NCI-H460 (cell line): Measurements from ENCODE around the gene PKP1. TPM values are rescaled to one million over a fixed set of nuclear protein-coding genes. Genes with fewer than 3 reads are reported as not detected.

Experiments used
- DNase-seq: peaks from one replicate; pipeline ENCODE4 v3.0.0-alpha.2; 2016; ENCODE audit warnings: low read depth; ENCODE audit errors: extremely low read depth
- total RNA-seq: library from RNA; depleted of rRNA; stranded (reverse); fragments of >200 nt; shearing (Covaris generic); gene quantifications from 2 replicates; pipeline ENCODE4 v1.2.3, GENCODE V29; 2014

PKP1 gene
- total RNA-seq, 1 experiment from 2014 or later: 0.07 TPM

DNA sequence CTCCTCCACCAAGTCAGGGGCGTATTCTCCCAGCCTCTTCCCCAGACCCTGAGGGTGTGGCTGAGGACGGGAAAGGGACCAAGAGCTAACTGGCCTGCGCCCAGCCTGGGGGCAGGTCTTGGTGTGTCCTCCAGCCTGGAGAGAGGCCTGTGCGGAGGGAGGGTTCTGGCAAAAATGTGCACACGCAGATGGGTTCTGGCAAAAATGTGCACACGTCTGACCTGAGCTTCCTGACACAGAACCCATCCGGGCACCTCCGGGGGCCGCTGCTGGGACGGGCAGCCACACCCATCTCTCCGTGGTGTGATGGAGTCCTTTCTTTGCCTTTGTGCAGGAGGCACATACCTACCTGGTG is 23.1 kb upstream of the PKP1 start:
- no peak for DNase-seq

DNA sequence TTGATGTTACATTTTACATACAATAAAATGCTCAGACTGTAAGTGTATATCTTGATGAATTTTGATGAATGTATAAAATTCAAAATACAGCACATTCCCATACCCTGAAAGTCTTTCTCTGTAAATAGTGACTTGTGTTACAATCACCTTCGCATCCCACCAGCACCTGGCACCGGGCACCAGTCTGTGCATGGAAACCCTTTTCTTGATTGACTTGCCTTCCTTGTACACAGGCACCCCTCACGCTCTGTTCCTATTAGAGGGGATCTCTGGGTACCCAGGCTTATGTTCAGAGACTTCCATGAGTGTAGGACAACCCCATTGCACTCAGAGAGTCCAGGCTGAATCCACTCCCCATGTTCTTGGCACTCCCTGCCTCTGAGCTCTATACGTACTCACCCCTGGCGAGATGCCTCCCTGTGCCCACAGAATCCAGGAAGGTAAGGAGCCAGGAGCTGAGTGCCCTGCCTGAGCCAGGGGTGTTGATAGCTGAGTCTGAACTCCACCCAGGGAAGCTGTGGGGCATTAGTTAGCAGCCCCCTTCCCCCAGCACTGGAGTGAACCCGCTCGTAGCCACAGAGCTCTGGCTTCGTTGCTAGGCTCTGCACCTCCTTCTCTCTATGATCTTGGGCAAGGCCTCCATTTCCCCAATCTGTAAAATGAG is 22.5 kb upstream of the PKP1 start:
- no peak for DNase-seq

DNA sequence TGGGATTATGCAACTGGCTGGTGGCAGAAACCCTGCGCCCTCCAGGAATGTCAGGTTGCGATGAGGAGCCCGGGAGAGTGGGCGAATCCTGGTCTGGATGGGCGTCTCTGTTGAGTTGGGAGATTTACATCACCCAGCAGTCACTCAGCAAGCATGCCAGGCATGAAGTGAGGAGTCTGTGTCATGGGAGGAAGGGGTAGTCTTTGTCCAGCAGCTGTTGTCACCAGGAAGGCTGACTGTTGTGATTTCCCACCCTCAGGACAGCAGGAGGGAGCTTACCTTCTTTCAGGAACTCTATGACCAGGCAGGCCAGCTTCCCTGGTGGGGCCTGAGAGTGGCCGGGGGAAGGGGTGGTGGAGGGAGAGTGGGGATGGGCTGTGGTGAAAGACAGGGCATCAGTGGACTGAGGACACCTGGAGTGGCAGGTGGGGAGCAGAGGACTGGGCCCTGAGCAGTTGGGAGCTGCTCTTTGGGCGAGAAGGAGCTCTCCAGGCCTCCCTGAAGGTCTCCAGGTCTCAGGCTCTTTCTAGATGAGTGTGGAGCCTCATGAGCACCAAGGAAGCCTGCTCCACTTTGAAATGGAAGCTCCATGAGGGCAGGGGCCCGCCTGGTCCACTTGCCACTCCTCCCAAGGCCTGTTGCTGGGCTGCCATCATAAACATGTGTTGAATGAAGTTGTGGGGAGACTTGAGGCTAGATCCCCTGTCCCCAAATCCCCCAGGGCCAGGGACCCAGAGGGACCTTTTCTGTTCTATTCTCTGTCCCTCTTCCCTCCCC is 21.3 kb upstream of the PKP1 start:
- DNase-seq: no peak

DNA sequence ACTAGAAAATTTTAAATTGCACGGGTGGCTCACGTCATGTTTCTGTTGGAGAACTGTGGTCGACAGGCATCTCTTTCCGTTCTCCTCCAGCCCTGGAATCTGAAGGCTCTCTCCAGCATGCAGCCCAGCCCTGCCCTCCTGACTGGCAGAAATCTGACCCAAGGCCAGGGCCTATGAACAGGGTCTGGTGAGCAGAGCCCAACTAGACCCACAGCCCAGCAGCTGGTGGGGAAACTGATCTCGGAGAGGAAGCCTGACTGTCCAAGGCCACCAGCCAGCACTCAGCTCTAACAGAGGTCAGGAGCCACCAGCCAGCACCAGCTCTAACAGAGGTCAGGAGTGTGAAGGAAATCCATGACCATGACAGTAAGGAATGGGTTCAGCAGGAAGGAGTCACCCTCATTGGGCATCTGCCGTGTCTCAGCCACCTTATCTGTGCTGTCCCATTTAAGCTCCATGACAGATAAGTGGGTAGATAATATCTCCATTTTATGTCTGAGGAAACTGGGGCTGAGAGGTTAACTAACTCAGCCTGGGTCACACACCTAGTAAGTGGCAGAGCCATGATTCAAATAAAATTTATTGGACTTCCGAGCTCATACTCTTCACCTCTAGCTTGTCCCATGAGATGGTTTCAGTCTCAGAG is 20.2 kb upstream of the PKP1 start:
- DNase-seq: no peak

DNA sequence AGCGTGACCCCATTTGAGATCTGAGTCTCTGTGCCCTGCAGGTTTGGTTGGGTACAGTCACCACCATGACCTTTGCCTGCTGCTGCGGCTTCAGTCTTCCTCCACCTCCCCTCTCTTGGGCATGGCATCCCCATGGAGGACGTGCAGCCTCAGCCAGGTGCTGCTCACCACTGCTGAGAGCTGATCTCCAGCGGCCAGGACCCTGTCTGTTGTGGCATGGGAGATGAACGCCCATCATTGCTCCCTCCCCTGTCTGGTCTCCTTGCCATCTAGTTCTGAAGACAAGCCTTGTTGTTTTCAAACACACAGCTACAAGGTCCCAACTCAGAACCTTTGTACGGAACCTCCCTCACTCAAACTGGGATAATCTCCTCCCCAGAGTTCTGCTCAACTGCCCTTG is 19.2 kb upstream of the PKP1 start:
- DNase-seq: no peak

DNA sequence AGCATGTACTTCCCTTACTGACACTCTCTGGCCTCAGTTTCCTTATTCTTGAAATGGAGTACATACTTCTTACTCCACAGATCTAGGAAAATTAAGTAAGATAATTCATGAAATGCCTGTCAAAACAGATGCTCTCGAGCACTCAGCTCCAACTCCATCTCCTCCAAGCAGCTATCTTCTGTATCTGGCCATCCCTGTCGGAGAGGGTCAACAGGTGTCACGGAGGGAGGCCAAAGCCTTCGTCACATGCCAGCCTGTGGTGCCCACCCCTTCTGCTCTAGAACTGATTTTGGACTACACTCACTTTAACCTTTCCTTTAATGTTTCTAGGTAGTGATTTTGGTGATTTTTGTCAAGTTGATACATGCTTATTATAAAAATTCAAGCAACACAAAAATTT is 18.8 kb upstream of the PKP1 start:
- DNase-seq: no peak

DNA sequence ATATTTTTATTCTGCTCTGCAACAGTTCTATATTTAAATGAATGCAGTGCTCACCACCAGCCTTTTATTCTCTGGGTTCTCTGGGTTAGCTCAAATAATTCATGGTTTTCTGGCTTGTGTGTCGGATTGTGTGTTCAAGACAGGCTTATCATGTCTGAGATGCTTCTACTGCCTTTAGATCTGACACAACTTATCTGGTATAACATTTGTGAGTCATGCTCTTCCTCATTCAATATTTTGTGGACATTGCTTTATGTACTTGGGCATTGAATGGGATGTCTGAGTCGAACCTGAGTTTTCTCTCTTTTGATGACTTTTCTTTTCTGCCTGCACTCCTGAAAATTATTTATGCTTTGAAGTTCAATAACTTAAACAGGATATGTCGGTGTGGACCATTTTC is 17.6 kb upstream of the PKP1 start:
- DNase-seq: no peak

DNA sequence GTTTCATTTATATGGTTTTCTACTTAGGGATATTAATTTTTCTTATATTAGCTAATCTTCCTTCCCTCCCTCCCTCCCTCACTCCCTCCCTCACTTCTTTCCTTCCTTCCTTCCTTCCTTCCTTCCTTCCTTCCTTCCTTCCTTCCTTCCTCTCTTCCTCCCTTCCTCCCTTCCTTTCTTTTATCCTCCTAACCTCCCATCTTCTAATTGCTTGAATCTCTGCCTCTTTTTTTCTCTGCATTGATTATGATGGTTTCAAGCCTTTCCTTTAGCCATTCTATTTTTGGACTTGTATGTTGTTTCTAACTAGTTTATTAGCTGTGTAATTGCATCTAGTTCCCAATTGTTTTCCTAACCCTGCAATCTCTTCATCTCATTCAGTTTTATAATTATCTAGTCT is 17.0 kb upstream of the PKP1 start:
- no peak for DNase-seq

DNA sequence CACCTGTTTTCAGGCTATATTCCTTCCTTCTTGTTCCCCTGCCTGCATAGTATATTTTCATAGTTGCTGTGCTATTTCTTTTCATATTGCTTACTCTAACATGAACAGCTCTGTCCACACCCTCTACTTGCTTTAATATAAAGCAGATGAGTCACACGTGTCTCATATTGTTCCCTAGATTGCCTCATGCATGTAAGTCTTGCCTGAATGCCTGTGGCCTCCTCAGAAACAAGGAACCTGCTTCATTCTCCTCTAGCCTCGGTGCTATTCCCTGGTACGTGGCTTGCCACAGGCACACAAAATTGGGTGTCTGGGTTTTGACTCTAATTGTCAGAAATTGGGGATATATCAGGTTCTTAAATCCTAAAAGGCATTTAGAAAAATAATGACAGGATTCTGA is 16.5 kb upstream of the PKP1 start:
- DNase-seq: peak; percentile 90

DNA sequence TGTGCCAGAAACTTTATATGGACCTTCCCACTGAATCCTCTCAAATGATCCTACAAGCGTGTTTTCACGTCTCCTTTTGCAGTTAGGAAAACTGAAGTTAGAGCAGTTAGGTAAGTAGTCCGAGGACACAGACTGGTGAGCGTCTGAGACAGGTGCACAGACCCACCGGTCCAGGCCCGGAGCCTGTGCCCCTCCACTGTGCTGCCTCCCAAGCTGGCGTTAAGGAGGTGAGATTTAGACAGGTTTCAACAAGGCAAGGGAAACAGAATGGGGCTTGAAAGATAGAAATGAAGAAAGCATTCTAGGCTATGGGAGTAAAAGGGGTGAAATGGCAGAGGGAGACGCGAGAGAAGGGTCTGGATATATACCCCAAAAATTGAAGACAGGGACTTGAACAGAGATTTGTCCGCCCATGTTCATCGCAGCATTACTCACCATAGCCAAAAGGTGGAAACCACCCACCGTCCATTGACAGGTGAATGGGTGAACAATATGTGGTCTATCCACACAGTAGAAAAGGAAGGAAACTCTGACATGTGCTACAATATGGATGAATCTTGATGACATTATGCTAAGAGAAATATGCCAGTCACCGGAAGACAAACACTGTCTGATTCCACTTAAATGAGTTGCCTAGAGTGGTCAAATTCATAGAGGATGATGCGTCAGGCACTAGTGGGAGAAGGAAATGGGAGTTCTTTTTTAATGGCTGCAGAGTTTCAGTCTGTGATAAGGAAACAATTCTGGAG is 15.7 kb upstream of the PKP1 start:
- DNase-seq: no peak

DNA sequence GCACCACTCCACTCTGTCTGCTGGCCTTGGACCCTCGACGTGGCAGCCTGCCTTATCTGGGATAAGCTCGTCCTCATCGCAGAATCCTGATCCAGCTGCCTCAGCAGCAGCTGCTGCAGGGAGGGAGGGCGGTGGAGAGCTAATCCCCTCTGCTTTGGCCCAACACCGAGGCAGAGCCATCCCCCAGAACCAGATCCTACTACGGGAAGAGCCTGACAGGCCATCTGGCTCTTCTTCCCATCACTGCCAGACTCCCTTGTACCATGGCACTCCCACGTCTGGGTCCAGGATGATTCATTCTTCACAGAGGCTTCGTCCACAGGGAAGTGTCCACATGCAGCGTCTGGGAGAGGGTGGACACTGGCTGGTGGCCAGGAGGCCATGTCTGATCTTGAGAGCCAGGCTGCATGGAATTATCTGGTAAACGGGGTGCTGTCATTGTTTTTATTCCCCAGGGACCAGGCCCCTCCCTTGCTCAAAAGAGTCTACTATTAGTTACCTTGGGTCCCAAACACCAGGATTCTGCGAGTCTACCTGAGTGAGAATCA is 14.6 kb upstream of the PKP1 start:
- DNase-seq: no peak

DNA sequence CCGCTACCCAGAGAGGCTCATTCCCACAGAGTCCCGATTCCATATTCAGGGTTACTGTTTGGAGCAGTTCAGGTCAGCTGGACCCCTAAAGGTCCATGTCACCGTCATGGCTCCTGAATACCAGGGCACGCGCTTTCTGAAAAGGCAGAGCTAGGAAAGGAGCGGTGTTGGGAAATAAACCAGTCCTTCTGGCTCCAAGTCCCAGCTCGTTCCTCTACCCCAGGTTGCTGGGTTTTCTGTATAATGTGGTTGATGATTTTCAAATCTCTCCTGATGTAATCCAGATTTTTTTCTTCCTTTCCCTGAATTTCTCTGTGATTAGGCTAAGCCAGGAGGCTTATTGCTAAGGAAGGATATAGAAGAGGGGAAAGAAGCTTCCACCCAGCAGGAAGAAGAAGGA is 14.0 kb upstream of the PKP1 start:
- DNase-seq: no peak

DNA sequence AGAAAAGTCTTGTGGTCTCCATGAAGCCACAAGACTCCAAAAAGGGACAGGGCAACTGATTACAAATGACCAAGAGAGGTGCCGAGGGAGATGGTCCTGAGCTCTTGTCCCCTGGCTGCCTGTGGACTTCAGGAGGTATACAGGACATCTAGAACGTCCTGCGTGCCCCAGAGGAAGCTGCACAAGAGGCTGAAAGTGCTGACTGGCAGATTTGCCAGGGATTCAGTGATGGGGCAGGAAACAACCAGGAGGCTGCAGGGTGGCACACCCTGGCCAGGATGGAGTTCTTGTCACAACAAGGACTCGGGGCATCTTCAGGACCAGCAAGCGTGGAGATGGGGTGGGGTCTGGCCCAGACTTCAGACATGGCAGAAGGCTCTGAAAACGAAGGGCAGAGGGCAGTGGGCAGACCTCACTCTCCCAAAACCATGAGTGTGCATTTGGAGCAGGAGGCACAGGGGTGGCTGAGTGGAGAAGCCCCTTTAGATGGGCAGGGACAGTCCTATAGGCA is 13.4 kb upstream of the PKP1 start:
- no peak for DNase-seq

DNA sequence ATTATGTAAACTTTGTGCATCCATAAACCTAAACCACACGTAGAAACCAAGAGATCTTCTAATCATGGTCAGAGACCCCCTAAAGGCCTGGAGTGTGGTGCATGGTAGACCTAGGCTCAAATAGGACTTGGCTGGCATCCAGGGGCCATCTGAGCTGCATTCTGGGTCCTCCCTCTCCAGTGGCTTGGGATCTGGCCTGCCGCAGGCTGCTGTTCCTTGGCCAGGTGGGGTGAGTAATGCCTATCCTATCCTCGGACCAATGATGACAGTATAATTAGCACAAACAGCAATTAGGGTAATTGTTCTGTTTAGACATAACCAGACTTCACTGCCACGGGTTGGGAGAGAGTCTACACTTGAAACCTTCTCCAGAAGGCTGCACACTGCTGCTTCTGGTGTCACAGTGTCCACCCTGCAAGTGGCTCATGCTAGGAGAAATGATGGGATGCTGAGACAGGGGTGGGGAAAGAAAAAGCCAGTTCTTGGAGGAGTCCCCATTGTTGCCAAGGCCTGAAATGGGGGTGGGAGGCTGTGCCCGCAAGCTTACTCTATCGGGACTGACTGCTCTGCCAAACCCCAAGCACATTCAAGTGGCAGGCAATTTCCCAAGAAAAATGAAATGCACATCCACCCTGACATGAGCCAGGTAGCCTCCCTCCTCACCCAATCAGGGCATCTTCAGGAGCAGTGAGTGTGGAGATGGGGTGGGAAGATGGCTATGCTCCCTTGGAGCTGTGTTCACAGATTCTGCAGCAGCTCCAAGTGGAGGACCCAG is 12.5 kb upstream of the PKP1 start:
- no peak for DNase-seq

DNA sequence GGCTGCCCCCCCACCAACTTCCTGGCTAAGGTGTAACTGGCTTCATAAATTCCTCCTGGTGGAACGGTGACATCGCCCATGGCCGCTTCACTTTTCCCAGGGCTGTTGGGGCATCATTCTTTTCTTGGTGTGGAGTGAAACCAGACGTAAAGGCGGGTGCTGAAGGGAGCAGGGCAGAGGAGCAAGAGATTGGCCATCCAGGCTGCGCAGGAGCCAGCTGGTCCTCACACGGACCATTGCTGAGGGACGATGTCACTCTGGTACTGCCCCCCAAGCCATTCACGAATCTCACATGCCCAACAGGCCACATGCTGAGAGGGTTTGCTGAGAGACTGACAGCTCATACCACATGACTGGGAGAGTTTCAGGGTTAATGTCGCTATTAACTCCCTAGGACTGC is 10.5 kb upstream of the PKP1 start:
- DNase-seq: no peak

DNA sequence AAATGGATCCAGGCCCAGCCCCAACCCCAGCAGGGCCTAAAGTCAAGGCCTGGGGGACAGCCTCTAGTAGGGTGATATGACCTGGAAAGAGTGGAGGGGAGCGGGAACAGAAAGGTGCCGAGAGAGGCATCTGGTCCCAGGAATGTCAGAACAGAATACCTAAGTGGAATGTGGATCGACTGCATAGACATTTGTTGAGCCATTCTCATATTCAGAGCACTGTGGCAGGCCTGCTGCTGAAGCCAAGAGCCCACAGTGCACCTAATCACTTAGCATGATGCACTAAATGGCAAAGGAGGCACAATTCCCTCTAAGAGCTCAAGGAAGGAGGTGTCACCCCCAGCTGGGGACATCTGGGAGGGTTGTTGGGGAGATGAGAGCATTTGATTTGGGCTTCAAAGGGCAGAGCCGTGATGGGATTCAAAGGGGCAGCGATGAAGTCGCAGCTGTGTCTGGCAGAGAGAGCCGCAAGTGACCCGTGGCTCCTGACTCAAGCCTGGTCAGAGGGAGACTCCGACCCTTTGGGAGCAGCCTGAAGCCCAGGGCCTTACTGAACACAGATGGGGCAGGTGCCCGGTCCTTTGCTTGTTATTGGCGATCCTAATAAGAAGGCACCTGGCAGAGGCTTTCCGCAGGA is 8.6 kb upstream of the PKP1 start:
- DNase-seq: no peak

DNA sequence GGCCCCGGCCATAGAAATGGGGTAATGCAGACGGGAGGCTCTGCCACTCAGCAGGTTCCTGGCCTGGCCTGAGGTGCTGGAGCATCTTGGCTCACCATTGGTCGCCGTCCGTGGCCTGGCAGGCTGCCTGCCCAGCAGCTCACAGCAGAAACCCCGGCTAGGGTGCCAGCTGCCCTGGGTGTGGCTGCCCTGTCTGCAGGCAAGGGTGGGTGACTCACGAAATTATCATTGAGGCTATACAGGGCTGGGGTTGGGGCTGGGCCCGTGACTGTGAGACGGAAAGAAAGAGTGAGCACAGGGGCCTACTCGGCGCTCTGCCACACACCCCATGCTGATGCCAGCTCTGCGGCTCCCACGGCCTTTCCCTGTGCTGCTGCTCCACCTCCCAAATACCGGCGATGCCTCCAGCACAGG is 8.0 kb upstream of the PKP1 start:
- DNase-seq: peak; percentile 91

DNA sequence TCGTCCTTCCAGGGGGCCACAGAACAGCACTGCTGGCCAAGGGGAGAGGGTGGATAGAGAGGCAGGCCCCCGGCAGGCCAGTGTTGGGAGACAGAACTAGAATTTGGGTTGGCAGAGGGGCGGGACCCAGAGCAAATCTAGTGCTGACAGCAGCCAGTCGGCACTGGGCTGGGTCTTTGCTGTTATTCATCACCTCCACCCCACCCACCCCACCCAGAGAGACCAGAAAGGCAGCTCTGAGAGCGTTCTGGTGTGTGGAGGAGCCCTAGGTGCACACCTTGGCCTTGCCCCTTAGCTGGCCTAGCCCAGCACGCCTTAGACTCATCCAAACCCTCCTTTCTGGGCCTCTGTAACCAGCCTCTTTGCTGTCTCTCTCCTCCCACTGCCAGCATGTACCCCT is 6.4 kb upstream of the PKP1 start:
- DNase-seq: no peak

DNA sequence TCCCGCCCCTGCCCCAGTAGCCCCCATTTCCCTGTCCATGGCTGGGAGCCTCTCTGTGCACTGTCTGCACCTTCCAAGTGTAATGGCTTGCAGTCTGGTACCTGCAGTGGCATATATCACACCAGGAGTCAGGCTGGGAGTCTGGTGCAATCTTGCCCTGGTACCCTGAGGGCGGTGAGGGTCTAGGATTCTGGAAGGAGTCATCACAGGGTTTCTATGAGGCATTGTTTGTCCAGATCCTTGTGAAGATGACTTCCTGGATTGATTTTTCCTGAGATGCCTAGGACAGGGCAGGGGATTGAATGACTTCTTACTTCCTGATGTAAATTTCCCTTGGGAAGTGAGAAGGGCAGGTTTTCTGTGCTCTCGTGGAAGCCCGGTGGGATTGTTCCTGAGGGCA is 5.9 kb upstream of the PKP1 start:
- no peak for DNase-seq

DNA sequence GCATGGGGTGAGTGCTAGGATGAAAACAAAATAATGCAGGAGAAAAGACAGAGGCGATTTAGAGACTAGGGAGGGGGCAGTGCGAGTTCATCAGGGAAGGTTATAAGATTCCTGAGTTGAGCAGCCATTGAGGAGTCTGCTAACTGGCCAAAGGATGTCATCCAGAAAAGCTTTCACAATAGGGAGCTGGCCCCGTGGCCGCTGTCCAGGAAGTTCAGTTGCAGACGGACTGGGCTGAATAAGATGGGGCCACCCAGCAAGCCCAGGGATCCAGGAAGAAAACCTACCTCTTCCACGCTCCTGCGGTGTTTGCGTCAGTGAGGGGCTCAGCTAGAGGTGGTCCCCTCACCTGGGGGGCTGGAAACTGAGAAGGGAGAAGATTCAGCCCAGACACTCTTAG is 4.0 kb upstream of the PKP1 start:
- DNase-seq: no peak
